ENCODE results near the gene GJB2. TPM values are rescaled to one million over a fixed set of nuclear protein-coding genes. Genes with fewer than 3 reads are reported as not detected.

Gene GJB2
- polyA plus RNA-seq, 1 donor (not counting 4 experiments of a cell fraction or from before 2014, with no cell fraction given) = 374 TPM

DNA sequence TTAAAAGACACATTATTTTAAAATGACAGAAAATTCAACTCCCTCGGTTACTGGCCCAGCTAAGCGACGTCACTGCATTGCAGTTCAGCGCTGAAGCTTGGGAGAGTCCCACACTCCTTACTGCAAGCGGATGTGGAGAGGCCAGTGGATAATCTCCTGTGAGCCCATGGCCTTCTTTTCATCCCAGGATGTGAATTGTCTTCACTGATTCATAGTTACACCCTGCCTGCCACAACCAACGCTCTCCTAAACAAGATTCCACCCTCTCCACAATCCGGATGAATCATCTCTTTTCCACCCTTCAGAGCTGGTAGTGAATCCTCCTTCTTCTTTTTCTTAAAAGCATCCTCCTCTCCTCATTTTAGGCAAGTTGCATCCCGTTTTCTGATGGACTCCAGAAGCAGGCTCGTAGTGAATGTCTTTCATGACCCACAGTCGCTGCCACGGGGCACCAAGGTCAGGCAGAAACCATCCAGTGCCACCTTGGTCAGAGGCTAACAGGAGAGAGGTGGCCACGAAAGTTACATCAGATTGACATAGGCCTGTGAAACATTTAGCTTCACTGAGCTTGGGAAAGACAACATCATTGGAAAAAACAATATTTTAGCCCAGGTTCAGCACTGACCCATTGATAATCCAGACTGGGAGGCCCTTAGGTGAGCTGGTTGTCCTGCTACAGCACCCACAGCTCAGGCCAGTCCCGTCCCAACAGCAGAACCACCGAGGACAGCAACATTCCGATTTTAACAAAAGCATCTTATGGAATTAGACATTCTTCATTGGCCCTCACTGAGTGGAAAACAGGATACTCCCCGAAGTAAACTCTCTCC, 2.0 kb downstream of the GJB2 start:
- Histone ChIP-seq H2AFZ (ENCODE audit: control insufficient read depth, low read length) (no peak overlapping the region), H3K4me3 (ENCODE audit: control insufficient read depth in 2 of 3, extremely low read depth in 1 of 3, insufficient read depth in 2 of 3, low read depth in 1 of 3, low read length in 3 of 3) (peak overlapping the region; percentile 46 to 92 (median 76)), H3K4me2 (ENCODE audit: control insufficient read depth, extremely low read depth, insufficient read depth, low read depth, low read length) (peak overlapping the region; percentile 92), H3K4me1 (ENCODE audit: control insufficient read depth, extremely low read depth, insufficient read depth, low read length) (peaks cover 49% of the 10 kb centered on the region), H3K36me3 (ENCODE audit: control insufficient read depth in 2 of 2, extremely low read depth in 1 of 2, insufficient read depth in 2 of 2, low read length in 2 of 2) (peaks cover 17 to 24% of the 10 kb centered on the region in 2 experiments), H3K9me1 (ENCODE audit: control insufficient read depth, extremely low read depth, insufficient read depth, low read length) (no peaks in the 10 kb centered on the region), H4K20me1 (ENCODE audit: control insufficient read depth, extremely low read depth, insufficient read depth, low read length) (no peaks in the 10 kb centered on the region), H3K27ac (ENCODE audit: control insufficient read depth, insufficient read depth, low read length) (peak overlapping the region; percentile 76), H3K9me3 (ENCODE audit: control insufficient read depth, low read depth, low read length) (no peaks in the 10 kb centered on the region), H3K9ac (ENCODE audit: control insufficient read depth, extremely low read depth, insufficient read depth, low read length) (peak overlapping the region; percentile 84), H3K27me3 (ENCODE audit: control insufficient read depth, extremely low read depth, insufficient read depth, low read length) (no peaks in the 10 kb centered on the region), H3K79me2 (ENCODE audit: control insufficient read depth, insufficient read depth, low read length) (peaks cover 18% of the 10 kb centered on the region)
- FAIRE-seq = peak; percentile 58
- DNase-seq (ENCODE audit: low read depth, low spot score) = peak; percentile 45
- TF ChIP-seq EZH2 (IDR thresholded peaks at IDR 0.05; ENCODE audit: low read length) = no peak
- TF ChIP-seq, protein P1, sequence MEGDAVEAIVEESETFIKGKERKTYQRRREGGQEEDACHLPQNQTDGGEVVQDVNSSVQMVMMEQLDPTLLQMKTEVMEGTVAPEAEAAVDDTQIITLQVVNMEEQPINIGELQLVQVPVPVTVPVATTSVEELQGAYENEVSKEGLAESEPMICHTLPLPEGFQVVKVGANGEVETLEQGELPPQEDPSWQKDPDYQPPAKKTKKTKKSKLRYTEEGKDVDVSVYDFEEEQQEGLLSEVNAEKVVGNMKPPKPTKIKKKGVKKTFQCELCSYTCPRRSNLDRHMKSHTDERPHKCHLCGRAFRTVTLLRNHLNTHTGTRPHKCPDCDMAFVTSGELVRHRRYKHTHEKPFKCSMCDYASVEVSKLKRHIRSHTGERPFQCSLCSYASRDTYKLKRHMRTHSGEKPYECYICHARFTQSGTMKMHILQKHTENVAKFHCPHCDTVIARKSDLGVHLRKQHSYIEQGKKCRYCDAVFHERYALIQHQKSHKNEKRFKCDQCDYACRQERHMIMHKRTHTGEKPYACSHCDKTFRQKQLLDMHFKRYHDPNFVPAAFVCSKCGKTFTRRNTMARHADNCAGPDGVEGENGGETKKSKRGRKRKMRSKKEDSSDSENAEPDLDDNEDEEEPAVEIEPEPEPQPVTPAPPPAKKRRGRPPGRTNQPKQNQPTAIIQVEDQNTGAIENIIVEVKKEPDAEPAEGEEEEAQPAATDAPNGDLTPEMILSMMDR (optimal IDR thresholded peaks at IDR 0.05 in 1 of 3, IDR thresholded peaks at IDR 0.05 in 1 of 3, conservative IDR thresholded peaks at IDR 0.05 in 1 of 3; ENCODE audit: extremely low read depth in 1 of 3, insufficient read depth in 2 of 3, low read length in 3 of 3) = no peak
- dilution Hi-C loops (cut with MboI; ENCODE audit: extremely low pct_ligation_motif_present, low sequenced_read_pairs) = loop anchor here (25.0 kb wide), 2 partner anchors 197 to 297 kb away; no protein-coding TSS in a partner anchor

DNA sequence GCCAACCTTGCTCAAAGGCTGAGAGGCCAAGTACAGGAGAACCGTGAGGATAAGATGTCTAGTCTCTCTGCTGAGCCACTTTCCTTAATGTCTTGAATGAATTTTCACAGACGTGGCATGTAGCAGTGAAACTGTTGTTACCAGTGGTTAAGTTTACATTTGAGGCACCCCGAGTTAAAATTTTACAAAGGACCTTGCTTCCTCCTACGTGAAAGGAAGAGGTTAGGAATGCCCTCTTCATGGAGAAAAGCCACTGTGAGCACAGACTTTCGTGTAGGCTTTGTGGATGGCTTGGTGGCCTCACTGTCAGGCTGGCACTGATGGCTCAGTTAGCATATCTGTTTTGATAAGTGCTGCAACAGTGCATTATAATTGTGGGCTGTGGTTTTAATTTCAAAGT, 2.7 kb downstream of the GJB2 start:
- no peaks in the 10 kb centered on the region for H3K9me1 ChIP-seq (ENCODE audit: control insufficient read depth, extremely low read depth, insufficient read depth, low read length)
- peak overlapping the region; percentile 92 for H3K4me2 ChIP-seq (ENCODE audit: control insufficient read depth, extremely low read depth, insufficient read depth, low read depth, low read length)
- H4K20me1 ChIP-seq (ENCODE audit: control insufficient read depth, extremely low read depth, insufficient read depth, low read length) = no peaks in the 10 kb centered on the region
- H3K79me2 ChIP-seq (ENCODE audit: control insufficient read depth, insufficient read depth, low read length) = peaks cover 18% of the 10 kb centered on the region
- H3K27me3 ChIP-seq (ENCODE audit: control insufficient read depth, extremely low read depth, insufficient read depth, low read length) = no peaks in the 10 kb centered on the region
- peak overlapping the region; percentile 76 for H3K27ac ChIP-seq (ENCODE audit: control insufficient read depth, insufficient read depth, low read length)
- TF ChIP-seq EZH2 (IDR thresholded peaks at IDR 0.05; ENCODE audit: low read length) = no peak
- TF ChIP-seq, protein P1 (optimal IDR thresholded peaks at IDR 0.05 in 1 of 3, IDR thresholded peaks at IDR 0.05 in 1 of 3, conservative IDR thresholded peaks at IDR 0.05 in 1 of 3; ENCODE audit: extremely low read depth in 1 of 3, insufficient read depth in 2 of 3, low read length in 3 of 3) = no peak
- H3K4me1 ChIP-seq (ENCODE audit: control insufficient read depth, extremely low read depth, insufficient read depth, low read length) = peaks cover 44% of the 10 kb centered on the region
- H3K36me3 ChIP-seq (ENCODE audit: control insufficient read depth in 2 of 2, extremely low read depth in 1 of 2, insufficient read depth in 2 of 2, low read length in 2 of 2) = peaks cover 17 to 24% of the 10 kb centered on the region in 2 experiments
- no peaks in the 10 kb centered on the region for H3K9me3 ChIP-seq (ENCODE audit: control insufficient read depth, low read depth, low read length)
- DNase-seq (ENCODE audit: low read depth, low spot score) = no peak
- H2AFZ ChIP-seq (ENCODE audit: control insufficient read depth, low read length) = no peak overlapping the region
- no peak for FAIRE-seq
- dilution Hi-C loops (cut with MboI; ENCODE audit: extremely low pct_ligation_motif_present, low sequenced_read_pairs) = loop anchor here (25.0 kb wide), 2 partner anchors 197 to 297 kb away; no protein-coding TSS in a partner anchor
- peak overlapping the region in 1 of 3 experiments; percentile 92 for H3K4me3 ChIP-seq (ENCODE audit: control insufficient read depth in 2 of 3, extremely low read depth in 1 of 3, insufficient read depth in 2 of 3, low read depth in 1 of 3, low read length in 3 of 3)
- peak overlapping the region; percentile 4 for H3K9ac ChIP-seq (ENCODE audit: control insufficient read depth, extremely low read depth, insufficient read depth, low read length)
